Fibroblast of upper back skin (primary cell): Measurements from ENCODE around the gene KANK2.
"Not testable (repeated sequence)": the region's sequence is repeated elsewhere in the genome, so short reads cannot be mapped to it uniquely, and the experiment has no call there.

Source experiments
- DNase-seq: peaks from one replicate; pipeline ENCODE4 v3.0.0-alpha.2; 2013

The KANK2 gene

GRCh38 chr19:11137542-11138384, 59.6 kb downstream of the KANK2 start:
- DNase-seq, result peak; percentile 94

- DNase-seq, result no peak
These were observed 60.8 kb downstream of the KANK2 start for GRCh38 chr19:11136400-11137101.

- no peak for DNase-seq
These were observed 65.9 kb downstream of the KANK2 start for GRCh38 chr19:11131471-11131870.

GRCh38 chr19:11130824-11131455, 66.4 kb downstream of the KANK2 start:
- peak; percentile 63 for DNase-seq

GRCh38 chr19:11127905-11128304, 69.4 kb downstream of the KANK2 start:
- no peak for DNase-seq

- peak; percentile 66 for DNase-seq
These were observed 71.2 kb downstream of the KANK2 start for GRCh38 chr19:11125994-11126685.

- not testable (repeated sequence) for DNase-seq
These were observed 73.2 kb downstream of the KANK2 start for GRCh38 chr19:11124157-11124556.

- no peak for DNase-seq
These were observed 74.2 kb downstream of the KANK2 start for GRCh38 chr19:11123114-11123513.

GRCh38 chr19:11121963-11122362, 75.4 kb downstream of the KANK2 start:
- not testable (repeated sequence) for DNase-seq

- no peak for DNase-seq
These were observed 80.8 kb downstream of the KANK2 start for GRCh38 chr19:11116507-11116906.

- DNase-seq, result no peak
These were observed 81.4 kb downstream of the KANK2 start for GRCh38 chr19:11115895-11116446.

GRCh38 chr19:11115042-11115441, 82.3 kb downstream of the KANK2 start:
- no peak for DNase-seq
